HepG2 (cell line): ENCODE data around the gene TNS4. TPM values are rescaled to one million over a fixed set of nuclear protein-coding genes. Genes with fewer than 3 reads are reported as not detected.

Source experiments
- NFYC ChIP-seq: IDR thresholded peaks from 2 replicates; pipeline ENCODE4 v1.6.1; 2016; ENCODE audit warnings: missing genetic modification reagents, missing compliant biosample characterization
- TARDBP ChIP-seq: sonication (generic); formaldehyde crosslinking; IDR thresholded peaks from 2 replicates; pipeline ENCODE4 v1.8.0; 2022; ENCODE audit warnings: mild to moderate bottlenecking, missing genetic modification reagents
- ZNF12 ChIP-seq: sonication (generic); formaldehyde crosslinking; IDR thresholded peaks from 2 replicates; pipeline ENCODE4 v1.5.0; 2020; ENCODE audit warnings: missing genetic modification reagents
- polyA plus RNA-seq, 8 experiments: library from polyadenylated mRNA; depleted of rRNA in 3 of 8; stranded (reverse) in 7 of 8; unstranded in 1 of 8; fragments of >200 nt; fragmentation: Illumina TruSeq in 4 of 8; extraction: Trizol in 4 of 8; gene quantifications; 2 replicates each; pipeline versions ENCODE4 v1.2.1 to v1.2.3, GENCODE V29; 2011 to 2016; ENCODE audit warnings: low read depth in 4 of 8, missing spikeins in 1 of 8, mixed read lengths in 1 of 8; ENCODE audit not compliant: insufficient read depth in 1 of 8
- total RNA-seq, 5 experiments: library from RNA; depleted of rRNA; stranded (reverse); fragments of >200 nt; fragmentation: Illumina TruSeq; extraction: Trizol; gene quantifications; 2 replicates each; pipeline ENCODE4 v1.2.3, GENCODE V29; 2016; ENCODE audit warnings: low read depth in 1 of 5
- TF ChIP-seq, protein P1 (sequence below): sonication (generic); formaldehyde crosslinking; IDR thresholded peaks from 2 replicates; pipeline ENCODE4 v1.5.1; 2020; ENCODE audit warnings: mild to moderate bottlenecking, missing genetic modification reagents, borderline replicate concordance
- TF ChIP-seq, protein P2 (sequence below): sonication (generic); formaldehyde crosslinking; IDR thresholded peaks from 2 replicates; pipeline ENCODE4 v1.4.0; 2020; ENCODE audit warnings: mild to moderate bottlenecking, missing genetic modification reagents, borderline replicate concordance
- TF ChIP-seq, protein P3 (sequence below): sonication (generic); formaldehyde crosslinking; IDR thresholded peaks from 2 replicates; pipeline ENCODE4 v1.4.0; 2020; ENCODE audit warnings: missing genetic modification reagents
- TF ChIP-seq, protein P4 (sequence below): IDR thresholded peaks from 2 replicates; pipeline ENCODE4 v1.6.1; 2016; ENCODE audit warnings: low read depth, missing genetic modification reagents, missing compliant biosample characterization

TNS4 gene
- total and polyA plus RNA-seq, 2 of the 13 experiments (the other 11 are each of a cell fraction or from before 2014, with no cell fraction given), result 0.58 to 2.1 TPM

DNA sequence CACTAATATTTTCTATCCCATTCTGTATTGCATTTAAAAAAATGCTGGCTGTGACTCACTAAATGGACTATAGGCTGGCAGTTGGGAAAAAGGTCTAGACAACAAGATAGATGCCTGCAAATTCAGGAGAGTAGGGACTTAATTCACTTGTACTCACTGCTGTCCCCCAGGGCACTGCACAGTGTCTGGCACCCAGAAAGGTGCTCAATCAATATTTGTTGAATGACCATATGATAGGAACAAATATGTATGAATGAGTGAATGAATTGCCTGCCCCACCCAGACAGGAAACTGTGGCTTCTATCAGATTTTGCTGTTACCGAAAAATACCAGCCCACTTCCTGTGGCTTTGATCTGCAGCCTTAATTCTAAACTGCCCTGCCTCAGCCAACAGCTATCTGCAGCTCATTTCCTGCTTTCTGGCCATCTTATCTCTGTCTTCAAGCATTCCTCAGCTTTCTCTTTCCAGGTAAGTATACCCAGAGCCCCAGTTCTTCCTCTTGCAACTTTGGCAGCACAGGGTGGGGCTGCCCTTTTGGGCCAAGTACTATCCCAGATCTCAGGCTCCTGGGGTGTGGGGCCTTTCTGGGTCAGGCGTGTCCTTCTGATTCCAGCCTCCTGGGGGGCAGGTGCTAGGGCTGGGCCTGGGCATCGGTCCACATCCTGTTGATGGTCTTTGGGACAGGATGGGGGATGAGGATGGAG, 15.3 kb upstream of the TNS4 start (continued):
- TF ChIP-seq NFYC (CRISPR knock-in tag) (no peak), ZNF12 (CRISPR knock-in tag) (0 out of 2 replicates have a peak, but pooled peaks have one; percentile 12), TARDBP (CRISPR knock-in tag) (no peak)
- TF ChIP-seq, protein P1, sequence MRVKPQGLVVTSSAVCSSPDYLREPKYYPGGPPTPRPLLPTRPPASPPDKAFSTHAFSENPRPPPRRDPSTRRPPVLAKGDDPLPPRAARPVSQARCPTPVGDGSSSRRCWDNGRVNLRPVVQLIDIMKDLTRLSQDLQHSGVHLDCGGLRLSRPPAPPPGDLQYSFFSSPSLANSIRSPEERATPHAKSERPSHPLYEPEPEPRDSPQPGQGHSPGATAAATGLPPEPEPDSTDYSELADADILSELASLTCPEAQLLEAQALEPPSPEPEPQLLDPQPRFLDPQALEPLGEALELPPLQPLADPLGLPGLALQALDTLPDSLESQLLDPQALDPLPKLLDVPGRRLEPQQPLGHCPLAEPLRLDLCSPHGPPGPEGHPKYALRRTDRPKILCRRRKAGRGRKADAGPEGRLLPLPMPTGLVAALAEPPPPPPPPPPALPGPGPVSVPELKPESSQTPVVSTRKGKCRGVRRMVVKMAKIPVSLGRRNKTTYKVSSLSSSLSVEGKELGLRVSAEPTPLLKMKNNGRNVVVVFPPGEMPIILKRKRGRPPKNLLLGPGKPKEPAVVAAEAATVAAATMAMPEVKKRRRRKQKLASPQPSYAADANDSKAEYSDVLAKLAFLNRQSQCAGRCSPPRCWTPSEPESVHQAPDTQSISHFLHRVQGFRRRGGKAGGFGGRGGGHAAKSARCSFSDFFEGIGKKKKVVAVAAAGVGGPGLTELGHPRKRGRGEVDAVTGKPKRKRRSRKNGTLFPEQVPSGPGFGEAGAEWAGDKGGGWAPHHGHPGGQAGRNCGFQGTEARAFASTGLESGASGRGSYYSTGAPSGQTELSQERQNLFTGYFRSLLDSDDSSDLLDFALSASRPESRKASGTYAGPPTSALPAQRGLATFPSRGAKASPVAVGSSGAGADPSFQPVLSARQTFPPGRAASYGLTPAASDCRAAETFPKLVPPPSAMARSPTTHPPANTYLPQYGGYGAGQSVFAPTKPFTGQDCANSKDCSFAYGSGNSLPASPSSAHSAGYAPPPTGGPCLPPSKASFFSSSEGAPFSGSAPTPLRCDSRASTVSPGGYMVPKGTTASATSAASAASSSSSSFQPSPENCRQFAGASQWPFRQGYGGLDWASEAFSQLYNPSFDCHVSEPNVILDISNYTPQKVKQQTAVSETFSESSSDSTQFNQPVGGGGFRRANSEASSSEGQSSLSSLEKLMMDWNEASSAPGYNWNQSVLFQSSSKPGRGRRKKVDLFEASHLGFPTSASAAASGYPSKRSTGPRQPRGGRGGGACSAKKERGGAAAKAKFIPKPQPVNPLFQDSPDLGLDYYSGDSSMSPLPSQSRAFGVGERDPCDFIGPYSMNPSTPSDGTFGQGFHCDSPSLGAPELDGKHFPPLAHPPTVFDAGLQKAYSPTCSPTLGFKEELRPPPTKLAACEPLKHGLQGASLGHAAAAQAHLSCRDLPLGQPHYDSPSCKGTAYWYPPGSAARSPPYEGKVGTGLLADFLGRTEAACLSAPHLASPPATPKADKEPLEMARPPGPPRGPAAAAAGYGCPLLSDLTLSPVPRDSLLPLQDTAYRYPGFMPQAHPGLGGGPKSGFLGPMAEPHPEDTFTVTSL (CRISPR knock-in tag), result no peak
- TF ChIP-seq, protein P2, sequence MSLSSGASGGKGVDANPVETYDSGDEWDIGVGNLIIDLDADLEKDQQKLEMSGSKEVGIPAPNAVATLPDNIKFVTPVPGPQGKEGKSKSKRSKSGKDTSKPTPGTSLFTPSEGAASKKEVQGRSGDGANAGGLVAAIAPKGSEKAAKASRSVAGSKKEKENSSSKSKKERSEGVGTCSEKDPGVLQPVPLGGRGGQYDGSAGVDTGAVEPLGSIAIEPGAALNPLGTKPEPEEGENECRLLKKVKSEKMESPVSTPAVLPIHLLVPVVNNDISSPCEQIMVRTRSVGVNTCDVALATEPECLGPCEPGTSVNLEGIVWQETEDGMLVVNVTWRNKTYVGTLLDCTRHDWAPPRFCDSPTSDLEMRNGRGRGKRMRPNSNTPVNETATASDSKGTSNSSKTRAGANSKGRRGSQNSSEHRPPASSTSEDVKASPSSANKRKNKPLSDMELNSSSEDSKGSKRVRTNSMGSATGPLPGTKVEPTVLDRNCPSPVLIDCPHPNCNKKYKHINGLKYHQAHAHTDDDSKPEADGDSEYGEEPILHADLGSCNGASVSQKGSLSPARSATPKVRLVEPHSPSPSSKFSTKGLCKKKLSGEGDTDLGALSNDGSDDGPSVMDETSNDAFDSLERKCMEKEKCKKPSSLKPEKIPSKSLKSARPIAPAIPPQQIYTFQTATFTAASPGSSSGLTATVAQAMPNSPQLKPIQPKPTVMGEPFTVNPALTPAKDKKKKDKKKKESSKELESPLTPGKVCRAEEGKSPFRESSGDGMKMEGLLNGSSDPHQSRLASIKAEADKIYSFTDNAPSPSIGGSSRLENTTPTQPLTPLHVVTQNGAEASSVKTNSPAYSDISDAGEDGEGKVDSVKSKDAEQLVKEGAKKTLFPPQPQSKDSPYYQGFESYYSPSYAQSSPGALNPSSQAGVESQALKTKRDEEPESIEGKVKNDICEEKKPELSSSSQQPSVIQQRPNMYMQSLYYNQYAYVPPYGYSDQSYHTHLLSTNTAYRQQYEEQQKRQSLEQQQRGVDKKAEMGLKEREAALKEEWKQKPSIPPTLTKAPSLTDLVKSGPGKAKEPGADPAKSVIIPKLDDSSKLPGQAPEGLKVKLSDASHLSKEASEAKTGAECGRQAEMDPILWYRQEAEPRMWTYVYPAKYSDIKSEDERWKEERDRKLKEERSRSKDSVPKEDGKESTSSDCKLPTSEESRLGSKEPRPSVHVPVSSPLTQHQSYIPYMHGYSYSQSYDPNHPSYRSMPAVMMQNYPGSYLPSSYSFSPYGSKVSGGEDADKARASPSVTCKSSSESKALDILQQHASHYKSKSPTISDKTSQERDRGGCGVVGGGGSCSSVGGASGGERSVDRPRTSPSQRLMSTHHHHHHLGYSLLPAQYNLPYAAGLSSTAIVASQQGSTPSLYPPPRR (CRISPR knock-in tag), result peak; percentile 84; the same call in 1 of the 2 replicates
- TF ChIP-seq, protein P3, sequence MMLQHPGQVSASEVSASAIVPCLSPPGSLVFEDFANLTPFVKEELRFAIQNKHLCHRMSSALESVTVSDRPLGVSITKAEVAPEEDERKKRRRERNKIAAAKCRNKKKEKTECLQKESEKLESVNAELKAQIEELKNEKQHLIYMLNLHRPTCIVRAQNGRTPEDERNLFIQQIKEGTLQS (CRISPR knock-in tag), result peak; percentile 7; the same call in 1 of the 2 replicates
- TF ChIP-seq, protein P4, sequence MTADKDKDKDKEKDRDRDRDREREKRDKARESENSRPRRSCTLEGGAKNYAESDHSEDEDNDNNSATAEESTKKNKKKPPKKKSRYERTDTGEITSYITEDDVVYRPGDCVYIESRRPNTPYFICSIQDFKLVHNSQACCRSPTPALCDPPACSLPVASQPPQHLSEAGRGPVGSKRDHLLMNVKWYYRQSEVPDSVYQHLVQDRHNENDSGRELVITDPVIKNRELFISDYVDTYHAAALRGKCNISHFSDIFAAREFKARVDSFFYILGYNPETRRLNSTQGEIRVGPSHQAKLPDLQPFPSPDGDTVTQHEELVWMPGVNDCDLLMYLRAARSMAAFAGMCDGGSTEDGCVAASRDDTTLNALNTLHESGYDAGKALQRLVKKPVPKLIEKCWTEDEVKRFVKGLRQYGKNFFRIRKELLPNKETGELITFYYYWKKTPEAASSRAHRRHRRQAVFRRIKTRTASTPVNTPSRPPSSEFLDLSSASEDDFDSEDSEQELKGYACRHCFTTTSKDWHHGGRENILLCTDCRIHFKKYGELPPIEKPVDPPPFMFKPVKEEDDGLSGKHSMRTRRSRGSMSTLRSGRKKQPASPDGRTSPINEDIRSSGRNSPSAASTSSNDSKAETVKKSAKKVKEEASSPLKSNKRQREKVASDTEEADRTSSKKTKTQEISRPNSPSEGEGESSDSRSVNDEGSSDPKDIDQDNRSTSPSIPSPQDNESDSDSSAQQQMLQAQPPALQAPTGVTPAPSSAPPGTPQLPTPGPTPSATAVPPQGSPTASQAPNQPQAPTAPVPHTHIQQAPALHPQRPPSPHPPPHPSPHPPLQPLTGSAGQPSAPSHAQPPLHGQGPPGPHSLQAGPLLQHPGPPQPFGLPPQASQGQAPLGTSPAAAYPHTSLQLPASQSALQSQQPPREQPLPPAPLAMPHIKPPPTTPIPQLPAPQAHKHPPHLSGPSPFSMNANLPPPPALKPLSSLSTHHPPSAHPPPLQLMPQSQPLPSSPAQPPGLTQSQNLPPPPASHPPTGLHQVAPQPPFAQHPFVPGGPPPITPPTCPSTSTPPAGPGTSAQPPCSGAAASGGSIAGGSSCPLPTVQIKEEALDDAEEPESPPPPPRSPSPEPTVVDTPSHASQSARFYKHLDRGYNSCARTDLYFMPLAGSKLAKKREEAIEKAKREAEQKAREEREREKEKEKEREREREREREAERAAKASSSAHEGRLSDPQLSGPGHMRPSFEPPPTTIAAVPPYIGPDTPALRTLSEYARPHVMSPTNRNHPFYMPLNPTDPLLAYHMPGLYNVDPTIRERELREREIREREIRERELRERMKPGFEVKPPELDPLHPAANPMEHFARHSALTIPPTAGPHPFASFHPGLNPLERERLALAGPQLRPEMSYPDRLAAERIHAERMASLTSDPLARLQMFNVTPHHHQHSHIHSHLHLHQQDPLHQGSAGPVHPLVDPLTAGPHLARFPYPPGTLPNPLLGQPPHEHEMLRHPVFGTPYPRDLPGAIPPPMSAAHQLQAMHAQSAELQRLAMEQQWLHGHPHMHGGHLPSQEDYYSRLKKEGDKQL (CRISPR knock-in tag), result no peak; the same call in 1 of the 2 replicates
